RWPE2 (cell line): ENCODE data around the gene ATAD3C.

Experiments used
- ATAC-seq: fragments of 200-7000 bp; cut with Tn5 transposase; 3 replicates; pipeline ENCODE4 v1.9.1; 2021; ENCODE audit warnings: low read depth
- DNase-seq: peaks from one replicate; pipeline ENCODE4 v3.0.0-alpha.2; 2020; ENCODE audit warnings: low spot score
- H3K27ac ChIP-seq: fragments of 450-650 bp; 2 replicates; pipeline ENCODE4 v1.5.1; 2017; ENCODE audit warnings: mild to moderate bottlenecking; ENCODE audit not compliant: poor library complexity, severe bottlenecking
- H3K27me3 ChIP-seq: fragments of 250-450 bp; sonication (Bioruptor Pico); 2 replicates; pipeline ENCODE4 v1.5.1; 2021; ENCODE audit warnings: mild to moderate bottlenecking, moderate library complexity; ENCODE audit not compliant: insufficient read depth, poor library complexity, severe bottlenecking
- H3K36me3 ChIP-seq: fragments of 250-450 bp; sonication (Bioruptor Pico); 2 replicates; pipeline ENCODE4 v1.5.1; 2020; ENCODE audit warnings: low read depth, mild to moderate bottlenecking, moderate library complexity
- H3K4me1 ChIP-seq: fragments of 250-450 bp; sonication (Bioruptor Pico); 2 replicates; pipeline ENCODE4 v1.5.1; 2021; ENCODE audit warnings: mild to moderate bottlenecking, moderate library complexity; ENCODE audit not compliant: insufficient read depth, poor library complexity, severe bottlenecking
- H3K4me3 ChIP-seq: fragments of 250-450 bp; sonication (Bioruptor Pico); 2 replicates; pipeline ENCODE4 v1.5.1; 2021; ENCODE audit warnings: mild to moderate bottlenecking, moderate library complexity; ENCODE audit not compliant: severe bottlenecking
- H3K9me3 ChIP-seq: fragments of 250-450 bp; sonication (Bioruptor Pico); 2 replicates; pipeline ENCODE4 v1.5.1; 2021; ENCODE audit warnings: mild to moderate bottlenecking, moderate library complexity; ENCODE audit not compliant: severe bottlenecking
- CTCF ChIP-seq: fragments of 450-650 bp; IDR thresholded peaks from one replicate; pipeline ENCODE4 v1.5.1; 2017; ENCODE audit warnings: mild to moderate bottlenecking, moderate library complexity; ENCODE audit not compliant: poor library complexity, severe bottlenecking

The ATAD3C gene

DNA sequence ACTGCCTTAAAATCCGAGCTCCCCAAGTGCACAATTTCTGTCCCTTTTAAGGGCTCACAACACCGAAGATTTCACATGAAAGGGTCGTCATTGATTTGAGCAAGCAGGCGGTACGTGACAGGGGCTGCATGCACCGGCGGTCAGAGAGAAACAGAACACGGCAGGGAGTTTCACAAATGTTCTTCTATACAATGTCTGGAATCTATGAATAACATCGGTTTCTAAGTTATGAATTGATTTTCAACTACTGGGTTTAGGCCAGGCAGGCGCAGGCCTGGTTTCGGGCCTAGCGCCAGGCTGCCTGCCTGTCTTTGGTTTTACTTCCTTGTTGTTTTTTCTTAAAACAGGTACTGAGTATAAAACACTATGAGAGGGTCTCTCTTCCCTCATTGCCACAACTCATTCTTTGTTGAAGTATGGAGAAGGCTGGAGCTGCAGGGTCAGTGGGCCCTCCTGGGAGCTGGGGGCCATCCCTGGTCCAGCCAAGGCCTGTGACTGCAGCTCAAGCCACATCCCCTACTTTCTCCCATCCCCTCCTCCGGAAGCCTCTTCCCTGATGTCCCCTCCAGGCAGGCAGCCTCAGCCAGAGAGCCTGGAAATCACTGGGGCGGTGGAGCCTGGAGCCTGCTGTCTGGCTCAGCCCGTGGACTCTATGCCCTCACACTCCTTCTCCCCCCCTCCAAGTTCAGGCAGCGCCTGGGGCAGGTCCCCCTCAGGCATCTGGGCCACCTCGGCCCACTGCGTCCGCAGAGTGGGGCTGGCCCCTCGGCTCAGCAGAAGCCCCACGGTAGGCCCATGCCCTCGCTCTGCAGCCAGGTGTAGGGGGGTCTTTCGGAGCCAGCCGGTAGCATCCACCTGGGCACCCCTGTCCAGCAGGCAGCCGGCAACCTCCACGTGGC, 30.8 kb upstream of the ATAD3C start:
- peaks cover 25% of the 10 kb centered on the region for H3K4me1 ChIP-seq

DNA sequence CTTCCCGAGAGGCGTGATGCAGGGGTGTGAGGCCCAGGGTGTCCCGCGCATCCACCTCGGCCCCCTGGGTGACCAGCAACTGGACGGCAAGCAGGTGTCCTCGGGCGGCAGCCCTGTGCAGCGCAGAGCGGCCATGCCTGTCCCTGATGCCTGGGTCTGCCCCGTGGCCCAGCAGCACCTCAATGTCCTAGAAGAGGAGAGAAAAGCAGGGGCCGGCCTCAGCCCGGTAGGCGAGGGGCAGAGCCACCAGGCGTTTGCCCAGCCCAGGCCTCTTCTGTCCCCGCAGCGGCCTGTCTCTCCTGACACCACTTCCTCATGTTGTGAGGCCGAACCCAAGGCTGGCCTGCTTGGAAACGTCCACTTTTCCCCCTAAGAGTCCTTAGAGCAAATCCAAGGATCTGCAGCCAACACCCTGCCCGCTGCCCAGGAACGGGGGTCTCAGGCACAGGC, 30.1 kb upstream of the ATAD3C start:
- ATAC-seq, result no peak
- DNase-seq, result no peak
- peak overlapping the region; percentile 75 for H3K27ac ChIP-seq
- no peaks in the 10 kb centered on the region for H3K9me3 ChIP-seq
- TF ChIP-seq CTCF, result no peak
- H3K27me3 ChIP-seq, result no peaks in the 10 kb centered on the region
- no peak overlapping the region for H3K4me3 ChIP-seq
- no peaks in the 10 kb centered on the region for H3K36me3 ChIP-seq
- H3K4me1 ChIP-seq, result peaks cover 25% of the 10 kb centered on the region

More for the DNA sequence above, 30.8 kb upstream of the ATAD3C start:
- DNase-seq, result no peak
- Histone ChIP-seq H3K36me3 (no peaks in the 10 kb centered on the region), H3K4me3 (no peak overlapping the region), H3K27ac (peak overlapping the region; percentile 26), H3K27me3 (no peaks in the 10 kb centered on the region), H3K9me3 (no peaks in the 10 kb centered on the region)
- ATAC-seq, result no peak
- TF ChIP-seq CTCF, result no peak

GRCh38 chr1:1419813-1420653, 29.5 kb upstream of the ATAD3C start:
- H3K36me3 ChIP-seq, result no peaks in the 10 kb centered on the region
- H3K9me3 ChIP-seq, result no peaks in the 10 kb centered on the region
- no peaks in the 10 kb centered on the region for H3K27me3 ChIP-seq
- DNase-seq (no peak), ATAC-seq (no peak)
- H3K27ac ChIP-seq, result peak overlapping the region; percentile 75
- peak overlapping the region; percentile 24 for H3K4me3 ChIP-seq
- no peak for TF ChIP-seq CTCF
- peaks cover 25% of the 10 kb centered on the region for H3K4me1 ChIP-seq

DNA sequence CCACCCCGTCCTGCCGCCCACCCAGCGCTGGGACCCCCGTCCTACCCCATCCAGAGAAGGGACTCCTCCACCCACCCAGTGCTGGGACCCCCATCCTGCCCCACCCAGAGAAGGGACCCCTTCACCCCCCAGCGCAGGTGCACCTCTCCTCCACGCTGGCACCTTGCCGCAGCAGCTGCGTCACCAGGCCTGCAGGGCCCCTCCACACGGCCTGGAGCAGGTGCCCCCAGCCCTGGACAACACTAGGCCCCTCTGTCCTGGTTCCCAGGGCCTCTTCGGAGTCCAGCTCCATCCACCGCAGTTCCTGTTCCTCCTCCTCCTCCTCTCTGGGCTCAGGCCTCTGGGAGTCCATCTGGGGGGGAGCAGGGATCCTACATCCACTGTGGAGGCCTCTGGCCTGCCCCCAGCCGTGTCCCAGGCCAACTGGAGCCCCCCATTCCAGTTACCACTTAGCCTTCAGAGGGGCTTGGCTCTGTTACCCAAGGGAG, 28.8 kb upstream of the ATAD3C start:
- Histone ChIP-seq H3K27ac (peak overlapping the region; percentile 75), H3K27me3 (no peaks in the 10 kb centered on the region), H3K36me3 (no peaks in the 10 kb centered on the region), H3K9me3 (no peaks in the 10 kb centered on the region), H3K4me1 (peaks cover 25% of the 10 kb centered on the region), H3K4me3 (no peak overlapping the region)
- DNase-seq (no peak), ATAC-seq (no peak; the same call in 2 of the 3 replicates)
- no peak for TF ChIP-seq CTCF
